C4-2B (cell line): ENCODE measurements around the gene FMNL3.

ENCODE experiments used
- H3K27ac ChIP-seq: fragments of 450-650 bp; 2 replicates; pipeline ENCODE4 v1.5.1; 2017
- ZFX ChIP-seq: fragments of 450-650 bp; IDR thresholded peaks from 2 replicates; pipeline ENCODE4 v1.6.1; 2017
- TF ChIP-seq, protein P1 (sequence below): fragments of 450-650 bp; conservative IDR thresholded peaks from 2 replicates; pipeline ENCODE4 v1.5.1; 2017; ENCODE audit warnings: mild to moderate bottlenecking

FMNL3 gene

DNA sequence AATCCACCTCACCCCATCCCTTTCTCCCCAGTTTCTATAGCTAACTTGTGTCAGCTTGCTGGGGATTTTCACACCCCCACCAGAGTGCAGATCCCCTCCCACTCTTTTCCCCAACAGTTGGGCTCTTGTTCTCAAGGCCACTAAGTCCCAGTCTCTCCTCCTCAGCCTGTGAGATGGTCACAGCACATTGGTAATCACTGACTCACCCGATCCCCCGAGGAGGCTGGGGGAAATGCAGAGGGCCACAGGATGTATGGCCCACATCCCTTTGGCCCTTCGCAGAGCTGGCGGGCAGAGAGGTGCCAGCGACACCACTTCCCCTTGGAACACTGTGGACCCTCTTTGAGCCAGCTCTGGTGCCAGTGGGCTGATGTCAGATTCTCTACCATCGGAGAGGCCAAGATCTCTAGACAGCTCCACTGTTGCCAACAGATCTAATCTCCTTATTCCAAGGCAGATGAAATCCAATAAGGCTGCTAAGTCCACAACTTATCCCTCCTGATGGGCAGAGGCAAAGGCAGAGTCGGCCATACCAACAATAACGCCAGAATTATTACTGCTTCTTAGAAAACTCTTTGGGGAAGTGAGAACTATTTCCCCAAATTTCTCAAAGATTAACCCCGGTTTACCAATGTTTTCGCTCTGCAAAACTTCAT, 1.6 kb downstream of the FMNL3 start:
- TF ChIP-seq ZFX: no peak
- TF ChIP-seq, protein P1, sequence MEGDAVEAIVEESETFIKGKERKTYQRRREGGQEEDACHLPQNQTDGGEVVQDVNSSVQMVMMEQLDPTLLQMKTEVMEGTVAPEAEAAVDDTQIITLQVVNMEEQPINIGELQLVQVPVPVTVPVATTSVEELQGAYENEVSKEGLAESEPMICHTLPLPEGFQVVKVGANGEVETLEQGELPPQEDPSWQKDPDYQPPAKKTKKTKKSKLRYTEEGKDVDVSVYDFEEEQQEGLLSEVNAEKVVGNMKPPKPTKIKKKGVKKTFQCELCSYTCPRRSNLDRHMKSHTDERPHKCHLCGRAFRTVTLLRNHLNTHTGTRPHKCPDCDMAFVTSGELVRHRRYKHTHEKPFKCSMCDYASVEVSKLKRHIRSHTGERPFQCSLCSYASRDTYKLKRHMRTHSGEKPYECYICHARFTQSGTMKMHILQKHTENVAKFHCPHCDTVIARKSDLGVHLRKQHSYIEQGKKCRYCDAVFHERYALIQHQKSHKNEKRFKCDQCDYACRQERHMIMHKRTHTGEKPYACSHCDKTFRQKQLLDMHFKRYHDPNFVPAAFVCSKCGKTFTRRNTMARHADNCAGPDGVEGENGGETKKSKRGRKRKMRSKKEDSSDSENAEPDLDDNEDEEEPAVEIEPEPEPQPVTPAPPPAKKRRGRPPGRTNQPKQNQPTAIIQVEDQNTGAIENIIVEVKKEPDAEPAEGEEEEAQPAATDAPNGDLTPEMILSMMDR: no peak
- no peak overlapping the region for H3K27ac ChIP-seq

DNA sequence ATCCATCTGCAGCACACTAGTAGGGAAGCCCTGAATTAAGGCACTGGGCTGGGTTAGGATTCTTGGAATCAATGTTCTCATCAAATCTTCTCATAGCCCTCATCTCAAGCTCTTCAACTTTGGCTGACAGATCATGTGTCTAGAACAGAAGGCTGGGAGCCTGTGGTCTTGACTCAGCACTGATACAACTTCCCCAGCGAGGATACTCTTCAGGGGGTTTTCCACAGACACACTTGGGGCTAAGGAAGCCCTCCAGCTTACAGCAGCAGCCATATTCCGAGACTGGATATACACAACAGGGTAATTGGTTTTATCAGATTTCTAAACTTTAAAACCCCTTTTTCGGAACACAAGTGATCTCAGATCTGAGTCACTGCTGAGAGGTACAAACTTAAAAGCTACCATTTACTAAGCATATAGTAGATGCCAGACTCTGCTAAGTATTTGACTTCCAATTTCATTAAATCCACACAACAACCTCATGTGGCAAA, 3.5 kb downstream of the FMNL3 start:
- TF ChIP-seq ZFX: no peak
- TF ChIP-seq, protein P1: no peak
- H3K27ac ChIP-seq: no peak overlapping the region

DNA sequence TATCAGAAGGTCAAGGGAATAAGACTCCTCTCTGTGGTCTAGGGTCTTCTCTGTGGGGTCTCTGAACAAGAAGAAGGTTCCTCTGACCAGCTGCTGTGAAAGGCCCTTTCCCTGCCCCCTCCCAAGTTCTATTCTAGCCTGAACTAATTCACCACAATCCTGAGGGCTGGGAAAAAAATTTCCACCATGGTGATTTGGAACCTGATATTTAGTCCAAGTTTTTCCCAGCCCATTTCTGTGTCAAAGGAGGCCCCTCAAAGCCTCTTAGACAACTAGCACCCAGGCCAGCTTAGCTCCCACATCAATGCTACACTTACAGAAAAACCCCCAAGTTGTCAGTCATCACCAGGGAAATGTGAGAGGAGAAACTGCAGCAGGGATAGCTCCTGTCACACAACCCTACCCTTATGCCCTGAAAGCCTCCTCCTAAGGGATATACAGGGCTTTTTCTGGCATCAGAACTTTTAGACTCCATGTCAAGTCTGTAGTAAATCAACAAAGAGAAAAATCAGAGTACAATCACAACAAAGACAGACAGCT, 4.5 kb downstream of the FMNL3 start:
- no peak for TF ChIP-seq ZFX
- TF ChIP-seq, protein P1: no peak
- H3K27ac ChIP-seq: no peak overlapping the region

DNA sequence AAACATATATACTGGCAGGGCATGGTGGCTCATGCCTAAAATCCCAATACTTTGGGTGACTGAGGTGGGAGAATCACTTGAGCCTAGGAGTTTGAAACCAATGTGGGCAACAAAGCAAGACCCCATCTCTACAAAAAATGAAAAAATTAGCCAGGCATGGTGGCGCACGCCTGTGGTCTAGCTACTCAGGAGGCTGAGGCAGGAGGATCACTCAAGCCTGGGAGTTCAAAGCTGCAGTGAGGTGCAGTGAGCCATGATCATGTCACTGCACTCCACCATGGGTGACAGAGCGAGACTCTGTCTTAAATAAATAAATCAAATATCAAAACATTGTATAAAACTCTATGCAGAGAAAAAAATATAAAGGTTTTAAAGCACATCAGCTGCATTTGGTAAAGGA, 5.2 kb downstream of the FMNL3 start:
- TF ChIP-seq, protein P1: no peak
- TF ChIP-seq ZFX: no peak
- H3K27ac ChIP-seq: no peak overlapping the region

DNA sequence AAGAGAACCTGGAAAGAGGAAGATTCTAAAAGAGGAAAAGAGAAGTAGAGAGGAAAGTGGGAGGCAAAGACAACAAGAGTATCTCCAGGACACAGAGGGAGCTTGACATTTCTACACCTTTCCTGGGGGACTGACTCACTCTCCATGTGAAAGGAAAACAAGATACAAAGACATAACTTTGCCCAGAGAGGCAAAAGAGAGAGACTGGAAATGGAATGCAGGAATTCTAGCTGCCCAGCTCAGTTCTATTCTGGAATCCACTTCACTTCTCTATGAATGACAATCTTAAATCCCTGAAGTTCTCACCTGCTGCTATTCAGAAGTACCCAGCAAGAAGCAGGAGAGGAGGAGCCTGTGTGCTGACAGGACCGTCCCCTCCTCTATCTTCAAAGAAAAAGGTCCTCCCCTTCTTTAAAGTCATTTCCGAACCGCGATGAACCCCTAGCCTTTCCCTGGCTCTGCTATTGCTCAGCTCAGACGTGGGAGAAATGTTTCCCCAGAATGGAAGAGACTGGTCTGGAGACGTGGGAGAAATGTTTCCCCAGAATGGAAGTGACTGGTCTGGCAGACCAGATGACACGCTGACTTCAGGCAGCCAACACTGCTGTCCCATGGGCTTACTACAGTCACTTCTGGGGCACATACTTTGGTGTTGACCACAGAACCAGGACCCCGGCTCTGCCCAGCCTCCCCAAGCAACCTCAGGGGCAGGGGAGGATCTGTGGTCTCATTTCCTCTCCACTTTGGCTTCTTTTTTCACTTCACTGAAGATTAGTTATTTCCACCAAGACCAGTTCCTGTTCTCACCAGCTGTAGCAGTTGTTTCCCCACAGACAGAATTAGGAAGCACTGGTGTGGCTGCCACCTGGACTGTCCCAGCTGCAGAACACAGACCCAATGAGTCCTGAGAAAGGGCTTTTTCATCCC, 8.3 kb downstream of the FMNL3 start:
- no peak overlapping the region for H3K27ac ChIP-seq
- no peak for TF ChIP-seq ZFX
- TF ChIP-seq, protein P1: no peak

- TF ChIP-seq, protein P1: no peak
- no peak for TF ChIP-seq ZFX
- H3K27ac ChIP-seq: no peak overlapping the region
These were observed 9.4 kb downstream of the FMNL3 start for GRCh38 chr12:49697808-49698207.

DNA sequence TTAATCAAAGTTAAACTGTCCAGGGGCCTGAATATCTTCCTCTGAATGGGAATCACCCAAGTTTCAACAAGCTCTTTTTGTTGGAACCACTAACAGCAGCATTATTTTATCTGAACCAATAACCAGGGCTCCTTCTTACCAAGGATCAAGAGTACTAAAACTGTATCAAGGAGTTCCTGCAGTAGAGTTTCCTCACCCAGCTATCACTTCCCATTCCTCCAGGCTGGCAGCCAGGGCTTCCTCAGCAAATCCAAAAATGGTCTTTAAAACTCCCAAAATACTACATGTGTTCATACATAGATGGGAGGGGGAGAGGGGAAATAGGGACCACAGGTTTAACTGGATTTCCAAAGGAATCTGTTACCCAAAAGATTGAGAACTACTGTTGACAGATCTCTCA, 10.5 kb downstream of the FMNL3 start:
- TF ChIP-seq, protein P1: no peak
- TF ChIP-seq ZFX: no peak
- H3K27ac ChIP-seq: no peak overlapping the region
